Measurements from ENCODE around the gene CRYBG2. TPM values are rescaled to one million over a fixed set of nuclear protein-coding genes. Genes with fewer than 3 reads are reported as not detected.
"Not testable (repeated sequence)": the region's sequence is repeated elsewhere in the genome, so short reads cannot be mapped to it uniquely, and the experiment has no call there.

CRYBG2 gene
- polyA plus RNA-seq, 1 donor, result 0.65 TPM

GRCh38 chr1:26293911-26294463, 59.9 kb downstream of the CRYBG2 start:
- DNase-seq, result no peak

- not testable (repeated sequence) for DNase-seq
These were observed 61.2 kb downstream of the CRYBG2 start for GRCh38 chr1:26292735-26293134.

DNA sequence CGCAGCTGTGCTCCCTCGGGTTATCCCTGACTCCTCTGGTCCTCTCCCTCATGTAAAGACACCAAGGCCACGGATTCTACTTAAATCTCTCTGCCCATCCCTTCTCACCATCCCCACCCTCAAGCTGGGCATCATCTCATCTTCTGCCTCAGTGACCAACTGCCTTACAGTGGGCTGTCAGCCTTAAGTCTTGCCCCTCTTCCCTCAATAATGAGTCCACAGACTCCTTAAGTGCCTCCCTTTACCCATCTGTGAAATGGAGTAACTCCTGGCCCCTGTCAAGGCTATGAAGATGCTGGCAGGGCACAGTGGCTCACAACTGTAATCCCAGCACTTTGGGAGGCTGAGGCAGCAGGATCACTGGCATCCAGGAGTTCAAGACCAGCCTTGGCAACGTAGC, 62.0 kb downstream of the CRYBG2 start:
- DNase-seq, result no peak

- no peak for DNase-seq
These were observed 62.5 kb downstream of the CRYBG2 start for GRCh38 chr1:26291433-26291832.

- no peak for DNase-seq
These were observed 63.1 kb downstream of the CRYBG2 start for GRCh38 chr1:26290882-26291261.

DNA sequence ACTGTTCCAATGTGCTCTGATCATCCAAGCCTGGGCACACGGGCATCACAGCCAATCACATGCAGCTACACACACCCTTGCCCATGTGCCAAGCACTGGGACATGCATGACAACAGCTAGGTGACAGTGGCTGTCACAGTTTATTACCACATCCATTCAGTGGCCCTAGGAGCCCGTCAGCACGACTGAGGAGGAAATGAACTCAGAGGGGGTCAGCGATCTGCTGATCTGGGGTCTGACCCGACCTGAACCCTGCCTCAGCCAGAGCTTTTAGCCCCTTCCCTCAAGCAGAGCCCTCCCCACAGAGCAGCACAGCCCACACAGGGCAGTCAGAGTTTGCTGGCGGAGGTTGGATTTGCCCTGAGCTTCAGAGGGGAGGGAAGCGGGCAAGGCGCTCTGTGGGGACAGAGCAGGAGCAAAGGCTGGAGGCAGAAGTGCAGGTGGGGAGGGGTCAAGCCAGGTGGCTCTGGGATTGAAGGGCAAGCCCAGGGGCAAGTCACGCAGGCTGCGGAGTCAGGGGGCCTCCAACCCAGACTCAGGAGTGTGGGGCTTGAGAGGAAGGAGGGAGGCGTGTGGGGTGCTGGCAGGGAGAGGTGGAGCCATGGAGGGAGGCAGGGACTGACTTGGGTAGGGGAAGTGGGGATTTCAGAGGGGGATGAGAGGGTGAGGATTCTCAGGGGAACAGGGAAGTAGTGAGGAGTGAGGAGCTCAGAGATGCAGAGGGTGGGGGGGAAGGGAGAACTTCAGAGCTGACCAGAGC, 63.6 kb downstream of the CRYBG2 start:
- no peak for DNase-seq

DNA sequence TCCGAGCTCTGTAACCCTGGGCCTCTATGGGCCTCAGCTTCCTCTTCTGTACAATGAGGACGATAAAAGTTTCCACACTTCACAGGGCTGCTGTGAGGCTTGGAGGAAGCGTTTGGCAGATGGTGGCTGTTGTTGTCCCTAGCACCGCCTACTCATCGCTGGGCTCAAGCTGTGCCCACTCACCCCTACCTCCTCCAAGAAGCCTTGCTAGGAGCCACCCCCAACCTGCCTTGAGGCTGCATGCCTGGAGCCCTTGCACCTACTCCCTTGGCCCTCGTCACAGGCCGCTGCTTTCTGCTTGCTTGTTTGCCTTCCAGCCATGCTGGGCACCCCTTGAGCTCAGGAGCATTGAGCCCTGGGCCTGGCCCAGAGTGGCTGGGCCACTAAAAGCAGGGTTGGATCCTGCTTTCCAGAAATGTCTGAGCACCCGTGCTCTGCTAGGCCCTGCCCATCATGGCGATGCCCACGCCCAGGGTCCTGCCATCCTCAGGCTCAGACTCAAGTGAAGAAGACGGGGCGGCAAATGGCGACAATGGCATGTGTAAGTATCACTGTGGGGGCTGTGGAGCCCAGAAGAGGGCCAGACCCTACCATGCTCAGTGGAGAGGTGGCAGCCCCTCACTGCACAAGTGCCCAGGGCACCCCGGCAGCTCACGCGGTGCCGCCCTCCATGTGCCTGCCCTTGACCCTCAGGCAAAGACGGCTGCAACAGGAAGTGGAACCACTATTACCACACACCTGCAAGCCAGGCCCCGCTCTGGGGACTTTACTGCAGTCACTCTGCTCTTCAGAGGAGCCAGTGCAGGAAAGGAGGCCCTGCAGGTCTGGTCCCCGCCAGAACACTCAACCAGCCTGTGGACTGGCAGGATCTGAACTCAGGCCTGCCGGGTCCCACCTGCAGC, 64.5 kb downstream of the CRYBG2 start:
- no peak for DNase-seq

DNA sequence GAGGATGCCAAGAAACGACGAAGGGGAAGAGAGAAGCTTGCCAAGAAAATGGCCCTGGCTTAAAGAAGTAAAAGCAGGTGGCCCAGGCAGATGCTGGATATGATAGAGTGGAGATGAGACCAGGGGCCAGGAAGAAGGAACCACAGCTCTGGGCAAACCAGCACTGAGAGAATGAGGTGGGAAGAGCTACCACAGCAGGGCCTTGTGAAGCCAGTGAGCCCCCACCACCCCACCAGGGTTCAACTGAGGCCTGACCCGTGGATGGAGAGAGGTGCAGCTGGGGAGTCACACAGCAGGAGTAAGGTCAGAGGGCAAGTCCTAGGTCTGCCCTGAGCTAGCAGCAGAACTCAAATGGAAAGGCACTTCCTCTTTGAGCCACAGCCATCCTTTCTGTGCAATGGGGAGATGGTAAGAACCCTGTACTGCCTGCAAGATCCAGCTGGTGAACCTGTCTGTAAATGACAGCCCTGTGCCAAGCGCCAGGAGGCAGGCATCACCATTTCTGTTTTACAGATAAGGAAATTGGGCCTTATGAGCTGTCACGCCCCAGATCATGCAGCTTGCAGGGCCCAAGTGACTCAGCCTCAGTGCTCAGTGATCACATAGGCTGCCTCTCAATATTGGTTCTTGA, 65.5 kb downstream of the CRYBG2 start:
- DNase-seq, result no peak

DNA sequence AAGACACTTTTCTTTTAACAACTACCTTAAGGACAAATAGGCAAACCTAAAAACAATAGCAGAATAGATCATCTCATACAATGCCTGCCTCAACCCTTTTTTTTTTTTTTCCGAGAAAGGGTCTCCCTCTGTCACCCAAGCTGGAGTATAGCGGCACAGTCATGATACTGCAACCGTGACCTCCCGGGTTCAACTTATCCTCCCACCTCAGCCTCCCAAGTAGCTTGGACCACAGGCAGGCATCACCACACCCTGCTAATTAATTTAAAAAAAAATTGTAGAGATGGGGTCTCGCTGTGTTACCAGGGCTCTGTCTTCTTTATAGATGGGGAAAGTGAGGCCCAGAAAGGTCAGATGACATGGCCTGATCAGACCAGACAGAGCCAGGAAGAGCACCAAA, 66.1 kb downstream of the CRYBG2 start:
- no peak for DNase-seq

- no peak for DNase-seq
These were observed 66.8 kb downstream of the CRYBG2 start for GRCh38 chr1:26287033-26287711.

GRCh38 chr1:26286064-26286416, 67.9 kb downstream of the CRYBG2 start:
- no peak for DNase-seq

DNA sequence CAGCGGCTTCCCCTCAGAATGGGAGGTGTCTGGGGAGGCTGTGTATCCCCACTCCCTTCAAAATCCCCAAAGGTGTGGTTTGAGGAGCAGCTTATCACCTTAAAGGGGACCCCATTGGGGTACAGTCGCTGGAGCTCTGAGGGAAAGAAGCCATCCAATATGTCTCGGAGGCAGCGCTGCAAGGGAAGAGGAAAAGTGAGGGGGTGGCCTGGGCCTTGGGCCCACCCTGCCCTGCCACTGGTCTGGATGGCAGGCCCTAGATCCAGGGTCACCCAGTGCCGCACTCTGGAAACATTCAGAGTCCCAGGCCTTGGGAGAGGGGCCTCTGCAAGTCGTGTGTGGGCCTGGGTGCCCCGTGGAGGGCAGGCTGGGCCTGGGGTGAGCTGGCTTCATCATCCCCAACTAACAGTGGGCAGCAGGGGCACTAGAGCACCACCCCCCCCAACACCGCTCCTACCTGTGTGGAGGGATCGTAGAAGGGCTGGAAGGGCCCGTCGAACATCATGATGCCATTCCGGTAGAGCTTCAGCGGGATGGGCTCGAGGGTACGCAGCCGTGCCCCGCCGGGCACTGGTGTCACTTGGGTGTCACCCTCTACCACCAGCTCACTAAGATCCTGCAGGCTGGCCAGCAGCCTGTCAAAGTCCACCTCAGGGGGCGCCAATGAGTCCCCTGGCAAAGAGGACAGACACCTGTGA, 68.4 kb downstream of the CRYBG2 start:
- no peak for DNase-seq

- DNase-seq, result no peak
These were observed 69.2 kb downstream of the CRYBG2 start for GRCh38 chr1:26284597-26285347.

- DNase-seq, result no peak
These were observed 69.9 kb downstream of the CRYBG2 start for GRCh38 chr1:26283871-26284596.

DNA sequence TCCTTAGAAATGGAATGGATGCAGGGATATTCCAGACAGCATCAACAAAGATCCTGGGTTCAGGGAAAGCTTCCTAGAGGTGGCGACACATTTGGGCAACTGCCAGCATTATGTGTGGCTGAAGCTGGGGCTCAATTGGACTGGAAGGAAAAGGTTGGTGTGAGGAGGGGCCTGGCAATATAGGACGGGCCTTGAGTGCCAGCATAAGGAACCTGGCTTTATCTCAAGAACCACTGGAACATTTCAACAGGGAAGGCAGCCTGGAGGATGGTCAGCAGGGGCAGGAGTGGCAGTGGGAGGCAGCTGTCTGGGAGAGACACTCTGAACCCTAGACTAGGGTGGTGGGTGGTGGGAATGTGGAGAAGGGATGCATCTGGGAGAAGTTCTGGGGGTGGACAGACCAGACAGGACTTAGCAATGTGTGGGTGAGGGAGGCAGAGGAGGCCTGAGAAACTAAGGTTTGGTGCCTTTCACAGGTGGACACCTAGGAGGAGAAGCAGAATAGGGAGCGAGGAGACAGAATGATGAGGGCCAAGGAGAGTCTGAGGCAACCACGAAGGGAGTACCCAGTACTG, 70.6 kb downstream of the CRYBG2 start:
- no peak for DNase-seq

DNA sequence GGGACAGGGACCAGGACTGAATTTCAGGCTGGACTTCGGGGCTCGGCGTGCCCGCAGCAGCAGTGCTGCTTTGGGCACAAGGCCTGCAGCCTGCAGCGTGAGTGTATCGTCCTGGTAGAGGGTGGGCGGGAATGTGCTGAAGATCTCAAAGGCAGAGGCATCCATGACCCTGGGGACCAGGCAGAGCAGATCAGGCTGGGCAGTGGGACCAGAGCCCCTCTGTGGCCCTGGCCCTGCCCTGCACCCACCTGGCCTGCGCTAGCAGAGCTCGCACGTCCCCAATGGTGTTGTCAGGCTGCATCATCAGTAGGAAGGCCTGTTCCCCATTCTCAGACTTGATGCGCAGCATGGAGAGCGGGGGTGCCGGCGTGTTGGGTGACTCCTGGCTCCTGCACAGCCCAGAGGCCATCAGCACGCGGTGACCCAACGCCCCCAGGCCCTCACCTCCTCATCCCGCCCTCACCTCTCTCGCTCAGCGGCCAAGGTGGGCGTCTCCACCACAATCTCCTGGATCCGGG, 71.5 kb downstream of the CRYBG2 start:
- DNase-seq, result no peak

GRCh38 chr1:26281971-26282370, 72.0 kb downstream of the CRYBG2 start:
- DNase-seq, result peak; percentile 53

- no peak for DNase-seq
These were observed 72.6 kb downstream of the CRYBG2 start for GRCh38 chr1:26281091-26281958.
